TTC549 (cell line): Measurements from ENCODE around the gene CERS1.

Source experiments
- FAIRE-seq: peaks from 2 replicates; lab custom pipeline; 2012; peaks lifted over from hg19 to GRCh38; lab: Jason Lieb, UNC

The CERS1 gene

DNA sequence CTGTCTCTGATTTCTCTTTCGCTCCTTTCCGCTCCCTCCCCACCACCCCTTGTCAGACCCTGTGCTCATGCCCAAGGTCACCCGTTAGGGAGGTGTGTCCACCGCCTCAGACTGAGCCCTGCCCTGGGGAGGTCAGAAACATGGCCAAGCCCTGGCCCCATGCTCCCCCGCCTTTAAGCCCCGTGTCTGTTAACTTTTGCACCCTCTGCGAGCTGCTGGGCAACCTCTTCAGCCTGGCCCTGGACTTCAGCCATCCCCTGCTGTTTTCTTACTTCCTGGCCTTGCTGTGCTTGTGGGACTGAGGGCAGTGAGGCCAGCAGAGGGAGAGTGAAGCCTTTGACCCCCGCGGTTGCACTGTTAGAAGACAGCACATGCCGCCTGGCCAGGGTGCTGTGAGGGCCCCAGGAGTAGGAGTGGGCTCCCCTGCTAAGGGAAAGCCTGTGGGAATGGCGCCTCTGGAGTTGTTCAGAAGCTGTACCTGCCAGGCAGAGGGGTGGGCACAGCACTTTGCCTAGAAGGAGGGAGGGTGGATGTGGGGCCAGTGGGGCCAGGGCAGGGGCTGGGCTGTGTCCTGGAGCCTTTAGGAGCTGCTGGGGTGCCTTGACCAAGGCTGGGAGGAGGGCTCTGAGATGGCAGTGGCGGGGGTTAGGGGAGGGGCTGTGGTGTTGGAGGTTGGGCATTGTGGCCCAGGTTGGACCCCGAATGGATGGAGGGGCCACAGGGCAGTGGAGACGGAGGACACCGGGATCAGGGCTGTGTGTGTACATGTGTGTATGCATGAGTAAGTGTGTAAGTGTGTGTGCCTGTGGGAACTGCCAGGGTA, 56.3 kb downstream of the CERS1 start:
- no peak for FAIRE-seq

- FAIRE-seq = no peak
Measured at GRCh38 chr19:18834644-18834984, 61.3 kb downstream of the CERS1 start.

- FAIRE-seq = no peak
Measured at GRCh38 chr19:18833849-18834643, 61.9 kb downstream of the CERS1 start.

GRCh38 chr19:18833141-18833476, 62.8 kb downstream of the CERS1 start:
- FAIRE-seq = no peak

DNA sequence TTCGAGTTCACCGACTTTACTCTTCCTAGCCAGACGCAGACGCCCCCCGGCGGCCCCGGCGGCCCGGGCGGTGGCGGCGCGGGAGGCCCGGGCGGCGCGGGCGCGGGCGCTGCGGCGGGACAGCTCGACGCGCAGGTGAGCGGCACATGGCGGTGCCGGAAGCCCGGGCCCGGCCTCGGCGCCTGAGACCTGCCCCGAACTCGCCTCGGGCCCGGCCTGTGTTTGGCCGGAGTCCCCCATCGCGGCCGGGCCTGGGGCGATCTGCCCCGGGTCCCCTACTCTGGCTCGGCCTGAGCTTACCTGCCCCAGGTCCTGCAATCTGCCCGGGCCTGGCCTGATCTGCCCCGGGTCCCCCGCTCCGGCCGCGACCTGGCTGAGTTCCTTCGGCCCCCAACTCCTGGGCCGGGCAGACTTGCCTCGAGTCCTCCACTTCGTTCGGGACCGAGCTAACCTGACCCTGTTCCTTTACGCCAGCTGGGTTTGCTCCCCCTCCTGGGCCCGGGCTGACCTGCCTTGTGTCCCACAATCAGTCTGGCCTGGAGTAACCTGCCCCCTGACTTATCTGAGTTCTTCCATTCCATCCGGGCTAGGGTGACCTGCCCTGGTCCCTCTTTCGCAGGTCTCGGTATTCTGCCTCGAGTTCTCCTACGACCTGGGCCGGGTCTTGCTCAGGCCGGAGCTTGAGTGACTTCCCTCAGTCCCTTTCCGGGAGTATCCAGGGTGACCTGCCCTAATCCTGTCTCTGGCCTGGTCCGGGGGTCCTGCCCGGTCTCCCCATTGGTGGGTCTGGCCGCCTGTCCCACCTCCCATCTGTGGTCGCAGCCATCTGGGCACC, 63.4 kb downstream of the CERS1 start:
- FAIRE-seq = no peak

DNA sequence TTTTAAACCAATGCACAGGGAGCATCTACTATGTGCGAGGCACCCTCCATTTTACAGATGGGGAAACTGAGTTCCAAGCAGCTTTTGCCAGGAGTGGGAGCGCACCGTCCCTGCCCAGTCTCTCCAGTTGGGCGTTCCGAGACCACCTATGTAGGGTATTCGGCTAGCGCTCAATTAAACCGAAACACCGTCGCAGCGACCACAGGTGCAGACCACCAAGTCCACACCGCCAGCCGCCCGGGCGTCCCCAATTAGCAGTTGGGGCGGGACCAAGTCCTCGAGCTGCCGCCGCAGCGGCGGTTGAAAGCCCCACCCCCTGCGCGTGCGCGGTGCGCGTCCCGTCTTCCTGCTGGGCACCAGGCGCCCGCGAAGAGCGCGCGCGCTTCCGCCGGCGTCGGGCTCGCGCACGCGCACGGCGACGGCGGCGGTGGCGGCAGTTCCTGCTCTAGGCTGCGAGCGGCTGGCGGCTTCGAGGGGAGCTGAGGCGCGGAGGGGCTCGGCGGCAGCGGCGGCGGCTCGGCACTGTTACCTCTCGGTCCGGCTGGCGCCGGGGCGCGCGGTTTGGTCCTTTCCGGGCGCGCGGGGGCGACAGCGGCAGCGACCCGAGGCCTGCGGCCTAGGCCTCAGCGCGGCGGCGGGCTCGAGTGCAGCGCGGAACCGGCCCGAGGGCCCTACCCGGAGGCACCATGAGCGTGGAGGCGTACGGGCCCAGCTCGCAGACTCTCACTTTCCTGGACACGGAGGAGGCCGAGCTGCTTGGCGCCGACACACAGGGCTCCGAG, 64.2 kb downstream of the CERS1 start, which contains the start of gene UPF1:
UPF1 (plus strand) TSS at position 436 of the 782 bp plus-strand sequence; CDS start at position 687, 251 bp downstream.
- no peak for FAIRE-seq

GRCh38 chr19:18830488-18830887, 65.5 kb downstream of the CERS1 start:
- no peak for FAIRE-seq

DNA sequence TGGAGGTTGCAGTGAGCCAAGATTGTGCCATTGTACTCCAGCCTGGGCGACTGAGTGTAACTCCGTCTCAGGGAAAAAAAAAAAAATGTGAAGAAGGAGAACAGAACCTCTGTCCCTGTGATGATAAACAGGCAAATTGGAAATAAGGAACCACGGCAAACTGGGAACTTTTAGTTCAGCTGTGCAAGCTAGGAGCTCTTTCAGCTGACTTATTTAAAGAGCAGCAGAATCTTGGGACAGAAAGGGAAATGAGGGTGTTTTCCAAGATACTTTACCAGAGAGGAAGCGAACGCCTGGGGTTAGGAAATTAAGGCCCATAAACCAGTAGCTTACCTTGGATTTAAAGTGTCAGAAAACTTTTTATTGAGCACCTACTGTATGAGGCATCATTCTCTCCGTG, 67.2 kb downstream of the CERS1 start:
- FAIRE-seq = no peak
